SKM-1 treated with dmso at 0.1 percent for 144 hours (cell line): Measurements from ENCODE around the gene BIRC6.

Experiments used
- DNase-seq: peaks from one replicate; lab custom pipeline; 2025; ENCODE audit not compliant: unreplicated experiment; lab: John Stamatoyannopoulos, UW

The BIRC6 gene

DNA sequence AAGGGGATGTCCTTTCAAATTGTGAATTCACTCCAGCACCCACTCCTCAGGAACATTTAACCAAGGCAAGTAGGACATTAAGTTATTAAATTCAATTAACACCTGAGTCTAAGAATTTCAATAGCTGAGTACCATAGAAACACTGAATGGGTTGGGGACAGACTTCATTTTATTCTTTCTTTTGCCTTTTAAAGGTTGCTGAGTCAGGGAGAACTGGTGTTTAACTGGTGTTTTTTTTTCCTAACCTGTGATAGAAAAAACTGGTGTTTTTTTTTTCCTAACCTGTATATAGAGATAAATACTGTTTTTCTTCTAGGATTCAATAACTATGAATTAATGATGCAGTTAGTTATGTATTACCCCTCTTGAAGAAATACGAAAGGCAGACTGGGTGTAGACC, 309.9 kb downstream of the BIRC6 start:
- no peak for DNase-seq

DNA sequence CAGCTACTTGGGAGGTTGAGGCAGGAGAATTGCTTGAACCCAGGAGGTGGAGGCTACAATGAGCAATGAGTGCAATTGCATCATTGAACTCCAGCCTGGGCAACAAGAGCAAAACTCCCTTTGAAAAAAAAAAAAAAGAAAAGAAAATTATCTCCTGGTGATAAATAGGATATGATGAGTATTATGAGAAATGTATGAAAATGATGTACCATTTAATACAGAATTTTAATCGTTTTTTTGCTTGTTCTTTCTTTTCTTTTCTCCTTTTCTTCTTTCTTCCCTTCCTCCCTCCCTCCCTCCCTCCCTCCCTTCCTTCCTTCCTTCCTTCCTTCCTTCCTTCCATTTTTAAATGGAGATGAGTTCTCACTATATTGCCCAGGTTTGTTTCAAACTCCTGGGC, 311.4 kb downstream of the BIRC6 start:
- no peak for DNase-seq
